Measurements from ENCODE around the gene VWA5A. TPM values are rescaled to one million over a fixed set of nuclear protein-coding genes. Genes with fewer than 3 reads are reported as not detected.

The VWA5A gene
- total and polyA plus RNA-seq, 2 of the 13 experiments (the other 11 are each of a cell fraction or from before 2014, with no cell fraction given), result 1.3 to 1.8 TPM

- TF ChIP-seq, protein P1, sequence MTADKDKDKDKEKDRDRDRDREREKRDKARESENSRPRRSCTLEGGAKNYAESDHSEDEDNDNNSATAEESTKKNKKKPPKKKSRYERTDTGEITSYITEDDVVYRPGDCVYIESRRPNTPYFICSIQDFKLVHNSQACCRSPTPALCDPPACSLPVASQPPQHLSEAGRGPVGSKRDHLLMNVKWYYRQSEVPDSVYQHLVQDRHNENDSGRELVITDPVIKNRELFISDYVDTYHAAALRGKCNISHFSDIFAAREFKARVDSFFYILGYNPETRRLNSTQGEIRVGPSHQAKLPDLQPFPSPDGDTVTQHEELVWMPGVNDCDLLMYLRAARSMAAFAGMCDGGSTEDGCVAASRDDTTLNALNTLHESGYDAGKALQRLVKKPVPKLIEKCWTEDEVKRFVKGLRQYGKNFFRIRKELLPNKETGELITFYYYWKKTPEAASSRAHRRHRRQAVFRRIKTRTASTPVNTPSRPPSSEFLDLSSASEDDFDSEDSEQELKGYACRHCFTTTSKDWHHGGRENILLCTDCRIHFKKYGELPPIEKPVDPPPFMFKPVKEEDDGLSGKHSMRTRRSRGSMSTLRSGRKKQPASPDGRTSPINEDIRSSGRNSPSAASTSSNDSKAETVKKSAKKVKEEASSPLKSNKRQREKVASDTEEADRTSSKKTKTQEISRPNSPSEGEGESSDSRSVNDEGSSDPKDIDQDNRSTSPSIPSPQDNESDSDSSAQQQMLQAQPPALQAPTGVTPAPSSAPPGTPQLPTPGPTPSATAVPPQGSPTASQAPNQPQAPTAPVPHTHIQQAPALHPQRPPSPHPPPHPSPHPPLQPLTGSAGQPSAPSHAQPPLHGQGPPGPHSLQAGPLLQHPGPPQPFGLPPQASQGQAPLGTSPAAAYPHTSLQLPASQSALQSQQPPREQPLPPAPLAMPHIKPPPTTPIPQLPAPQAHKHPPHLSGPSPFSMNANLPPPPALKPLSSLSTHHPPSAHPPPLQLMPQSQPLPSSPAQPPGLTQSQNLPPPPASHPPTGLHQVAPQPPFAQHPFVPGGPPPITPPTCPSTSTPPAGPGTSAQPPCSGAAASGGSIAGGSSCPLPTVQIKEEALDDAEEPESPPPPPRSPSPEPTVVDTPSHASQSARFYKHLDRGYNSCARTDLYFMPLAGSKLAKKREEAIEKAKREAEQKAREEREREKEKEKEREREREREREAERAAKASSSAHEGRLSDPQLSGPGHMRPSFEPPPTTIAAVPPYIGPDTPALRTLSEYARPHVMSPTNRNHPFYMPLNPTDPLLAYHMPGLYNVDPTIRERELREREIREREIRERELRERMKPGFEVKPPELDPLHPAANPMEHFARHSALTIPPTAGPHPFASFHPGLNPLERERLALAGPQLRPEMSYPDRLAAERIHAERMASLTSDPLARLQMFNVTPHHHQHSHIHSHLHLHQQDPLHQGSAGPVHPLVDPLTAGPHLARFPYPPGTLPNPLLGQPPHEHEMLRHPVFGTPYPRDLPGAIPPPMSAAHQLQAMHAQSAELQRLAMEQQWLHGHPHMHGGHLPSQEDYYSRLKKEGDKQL (CRISPR knock-in tag; IDR thresholded peaks at IDR 0.05; ENCODE audit: low read depth), result no peak
- TF ChIP-seq CREB3 (CRISPR knock-in tag; IDR thresholded peaks at IDR 0.05) (no peak), PTBP1 (IDR thresholded peaks at IDR 0.05; ENCODE audit: low read depth, low read length, poor library complexity, severe bottlenecking) (no peak), RFX5 (IDR thresholded peaks at IDR 0.05; ENCODE audit: low read depth, low read length) (no peak), GZF1 (CRISPR knock-in tag; IDR thresholded peaks at IDR 0.05) (no peak), ZNF784 (CRISPR knock-in tag; IDR thresholded peaks at IDR 0.05; ENCODE audit: borderline replicate concordance) (no peak), THAP11 (CRISPR knock-in tag; IDR thresholded peaks at IDR 0.05) (no peak), ZBTB21 (CRISPR knock-in tag; IDR thresholded peaks at IDR 0.05) (no peak), PAX8 (CRISPR knock-in tag; IDR thresholded peaks at IDR 0.05; ENCODE audit: borderline replicate concordance) (no peak), NFAT5 (CRISPR knock-in tag; IDR thresholded peaks at IDR 0.05) (no peak), PITX1 (CRISPR knock-in tag; IDR thresholded peaks at IDR 0.05) (no peak), STAG1 (CRISPR knock-in tag; IDR thresholded peaks at IDR 0.05) (peak; percentile 62), ZNF432 (CRISPR knock-in tag; IDR thresholded peaks at IDR 0.05; ENCODE audit: borderline replicate concordance) (no peak), ZNF883 (CRISPR knock-in tag; IDR thresholded peaks at IDR 0.05; ENCODE audit: not compliant biosample characterization) (no peak), ZNF207 (IDR thresholded peaks at IDR 0.05; ENCODE audit: borderline replicate concordance) (no peak)
- TF ChIP-seq, protein P2, sequence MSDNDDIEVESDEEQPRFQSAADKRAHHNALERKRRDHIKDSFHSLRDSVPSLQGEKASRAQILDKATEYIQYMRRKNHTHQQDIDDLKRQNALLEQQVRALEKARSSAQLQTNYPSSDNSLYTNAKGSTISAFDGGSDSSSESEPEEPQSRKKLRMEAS (IDR thresholded peaks at IDR 0.05), result peak; percentile 59
Observed at GRCh38 chr11:124069429-124070401, 45.5 kb upstream of the VWA5A start (continued).

All from HepG2 (cell line).